GM13976 (cell line): Measurements from ENCODE around the gene CNPY2.
"Not testable (repeated sequence)": the region's sequence is repeated elsewhere in the genome, so short reads cannot be mapped to it uniquely, and the experiment has no call there.

Experiments
- DNase-seq: peaks from one replicate; pipeline ENCODE4 v3.0.0; 2012; ENCODE audit warnings: low spot score
- CTCF ChIP-seq: IDR thresholded peaks from 2 replicates; pipeline ENCODE4 v1.5.1; 2012; ENCODE audit warnings: borderline replicate concordance, mild to moderate bottlenecking; ENCODE audit not compliant: insufficient read depth; ENCODE audit errors: extremely low read depth, missing control alignments, control extremely low read depth
- in situ Hi-C: fragments of 300-500 bp; cut with MboI; formaldehyde crosslinking; loops from one replicate; pipeline ENCODE4 v1.12.0; 2022; ENCODE audit warnings: low sequenced_read_pairs, mixed read lengths, inconsistent platforms; ENCODE audit not compliant: unreplicated experiment

Gene CNPY2

GRCh38 chr12:56338308-56339157, 22.7 kb upstream of the CNPY2 start, which contains the start of gene IL23A:
IL23A (plus strand) TSS chr12:56338884; CDS start chr12:56339045, 161 bp downstream.
- in situ Hi-C loops: no loop called here

GRCh38 chr12:56337753-56338251, 22.0 kb upstream of the CNPY2 start:
- TF ChIP-seq CTCF: no peak
- in situ Hi-C loops: no loop called here
- no peak for DNase-seq

More at GRCh38 chr12:56338308-56339157, 22.7 kb upstream of the CNPY2 start, which contains the start of gene IL23A:
- TF ChIP-seq CTCF: no peak
- DNase-seq: peak; percentile 75

GRCh38 chr12:56336361-56337167, 20.8 kb upstream of the CNPY2 start:
- peak; percentile 54 for DNase-seq
- in situ Hi-C loops: no loop called here
- no peak for TF ChIP-seq CTCF

GRCh38 chr12:56335527-56335926, 19.7 kb upstream of the CNPY2 start:
- in situ Hi-C loops, DNase-seq: not testable (repeated sequence)

GRCh38 chr12:56334490-56334793, 18.7 kb upstream of the CNPY2 start:
- no peak for TF ChIP-seq CTCF
- in situ Hi-C loops: no loop called here
- no peak for DNase-seq

GRCh38 chr12:56333679-56334489, 18.1 kb upstream of the CNPY2 start, which contains the start of gene PAN2:
PAN2 (minus strand) TSS chr12:56334000; CDS start chr12:56333094, 906 bp downstream.
- peak; percentile 97 for DNase-seq
- in situ Hi-C loops: no loop called here
- TF ChIP-seq CTCF: peak; percentile 32
